Activated naive CD4-positive, alpha-beta T cell (primary cell): Measurements from ENCODE around the gene TRMT61B.
A peak's percentile ranks its signal among the peaks of the same experiment; 100 is the strongest.

Experiments
- DNase-seq, 4 experiments: peaks; one replicate each; lab custom pipeline; 2025; lab: John Stamatoyannopoulos, UW

Gene TRMT61B

DNA sequence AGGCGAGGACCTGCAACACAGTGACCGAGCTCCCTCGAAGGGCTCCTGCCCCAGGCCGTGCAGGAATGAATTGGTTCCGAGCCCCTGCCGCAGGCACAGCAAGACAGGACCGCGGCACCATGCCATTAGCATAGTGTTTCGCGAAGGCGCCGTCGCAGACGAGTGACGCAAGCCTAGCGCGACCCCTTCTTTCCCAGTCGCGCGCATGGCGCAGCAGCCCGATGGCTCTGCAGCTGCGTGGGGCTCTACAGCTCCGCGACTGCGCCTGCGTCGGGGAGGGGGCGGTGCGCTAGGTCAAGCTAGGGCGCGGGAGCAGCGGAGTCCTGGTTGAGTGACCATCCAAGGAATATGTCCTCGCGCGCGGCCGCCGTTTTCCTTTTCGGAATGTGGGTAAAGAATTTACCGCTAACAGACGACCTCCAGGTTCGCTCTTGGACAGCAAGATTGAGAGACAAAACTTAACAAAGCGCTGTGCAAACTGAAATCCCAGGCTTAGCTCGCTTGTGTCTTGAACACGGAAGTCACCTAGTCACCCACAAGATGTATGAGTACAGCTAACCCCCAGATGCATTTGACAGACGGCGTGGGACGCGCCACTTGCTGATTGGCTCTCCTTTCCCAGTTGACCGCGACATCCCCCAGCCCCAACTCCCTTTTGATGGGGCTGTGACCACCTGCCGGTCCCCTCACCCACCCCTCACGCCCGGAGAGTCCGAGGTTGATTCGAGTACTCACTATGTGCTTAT is at the start of gene TRMT61B:
TSS of gene TRMT61B (minus strand) at position 164 of the 746 bp plus-strand sequence. CDS start at position 132, 32 bp downstream.
- DNase-seq: peak; percentile 89 to 96 (median 94)

GRCh38 chr2:28915939-28916338 is 45.8 kb upstream of the TRMT61B start:
- no peak for DNase-seq

DNA sequence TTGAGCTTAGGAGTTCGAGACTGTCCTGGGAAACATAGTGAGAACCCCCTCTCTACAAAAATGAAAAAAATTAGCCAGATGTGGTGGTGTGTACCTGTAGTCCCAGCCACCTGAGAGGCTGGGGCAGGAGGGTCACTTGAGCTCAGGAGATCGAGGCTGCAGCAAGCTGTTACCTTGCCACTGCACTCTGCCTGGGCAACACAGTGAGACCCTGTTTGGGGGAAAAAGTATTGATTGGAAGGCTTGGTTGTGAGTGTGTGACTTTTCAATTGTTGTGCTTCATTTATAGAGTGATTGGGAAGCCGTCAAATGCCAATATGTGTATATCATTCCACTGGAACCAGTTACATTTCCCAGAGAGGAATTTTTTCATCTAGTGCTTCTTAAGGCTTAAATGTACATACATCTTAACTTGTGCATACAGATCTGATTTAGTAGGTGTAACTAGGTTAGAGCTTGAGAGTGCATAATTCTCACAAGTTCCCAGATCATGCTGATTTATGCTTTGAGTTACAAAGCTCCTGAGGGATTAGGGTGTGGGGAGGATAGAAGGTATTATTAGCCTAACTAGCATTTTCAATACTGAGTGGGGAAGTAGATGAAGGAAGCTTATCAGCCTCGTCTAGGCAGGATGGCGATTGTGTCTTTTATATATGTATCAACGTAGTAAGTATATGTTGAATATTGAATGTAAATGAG is 39.7 kb upstream of the TRMT61B start:
- no peak for DNase-seq

- DNase-seq: no peak
Observed at GRCh38 chr2:28908172-28908571, 38.1 kb upstream of the TRMT61B start.

- DNase-seq: no peak
Observed at GRCh38 chr2:28906821-28907220, 36.7 kb upstream of the TRMT61B start.

GRCh38 chr2:28906376-28906775 is 36.3 kb upstream of the TRMT61B start:
- no peak for DNase-seq

DNA sequence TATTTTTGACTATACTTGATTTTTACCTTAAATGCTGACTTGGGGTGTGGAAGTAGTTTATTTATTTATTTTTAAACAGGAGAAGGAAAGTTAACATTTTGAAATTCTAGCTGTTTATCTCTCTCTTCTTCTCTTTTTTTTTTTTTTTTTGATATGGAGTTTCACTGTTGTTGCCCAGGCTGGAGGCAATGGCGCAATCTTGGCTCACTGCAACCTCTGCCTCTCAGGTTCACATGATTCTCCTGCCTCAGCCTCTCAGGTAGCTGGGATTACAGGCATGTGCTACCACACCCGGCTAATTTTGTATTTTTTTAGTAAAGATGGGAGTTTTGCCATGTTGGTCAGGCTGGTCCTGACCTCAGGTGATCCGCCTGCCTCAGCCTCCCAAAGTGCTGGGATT is 35.4 kb upstream of the TRMT61B start:
- DNase-seq: no peak

GRCh38 chr2:28904802-28905457 is 34.8 kb upstream of the TRMT61B start:
- DNase-seq: no peak

DNA sequence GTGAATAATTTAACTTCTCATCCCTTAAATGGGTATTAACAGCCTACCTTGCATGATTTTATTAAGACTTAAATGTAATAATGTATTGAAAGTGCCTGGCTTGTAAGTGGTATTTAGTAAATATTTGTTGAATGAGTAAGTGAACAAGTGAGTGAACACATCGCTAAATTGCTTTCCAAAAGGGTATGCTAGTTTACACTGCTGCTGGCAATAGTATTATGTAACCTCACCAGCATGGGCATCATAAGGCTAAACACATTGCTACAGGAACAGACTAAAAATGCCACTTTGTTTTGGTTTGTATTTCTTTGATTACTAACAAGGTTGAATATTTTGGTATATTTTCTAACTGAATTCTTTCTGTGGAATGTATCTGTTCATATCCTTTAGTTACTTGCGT is 34.2 kb upstream of the TRMT61B start:
- no peak for DNase-seq

DNA sequence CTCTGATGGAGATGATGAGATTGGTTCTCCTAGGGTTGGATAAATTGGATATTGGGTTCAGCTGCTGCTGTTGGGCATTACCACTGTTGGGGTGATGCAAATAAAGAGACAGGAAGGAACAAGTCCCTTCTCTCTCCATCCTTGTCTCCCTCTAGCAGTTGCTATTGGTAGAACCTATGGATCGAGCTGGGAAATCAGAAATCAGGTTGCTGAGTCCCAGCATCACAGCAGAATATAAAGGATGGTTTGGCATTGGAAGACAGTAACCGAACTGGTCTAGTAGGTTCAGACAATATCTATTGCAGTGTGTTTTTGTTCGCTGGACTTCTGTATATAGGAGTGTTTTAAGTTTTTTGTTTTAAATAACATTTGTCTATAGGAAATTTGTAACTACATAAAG is 32.5 kb upstream of the TRMT61B start:
- DNase-seq: no peak

DNA sequence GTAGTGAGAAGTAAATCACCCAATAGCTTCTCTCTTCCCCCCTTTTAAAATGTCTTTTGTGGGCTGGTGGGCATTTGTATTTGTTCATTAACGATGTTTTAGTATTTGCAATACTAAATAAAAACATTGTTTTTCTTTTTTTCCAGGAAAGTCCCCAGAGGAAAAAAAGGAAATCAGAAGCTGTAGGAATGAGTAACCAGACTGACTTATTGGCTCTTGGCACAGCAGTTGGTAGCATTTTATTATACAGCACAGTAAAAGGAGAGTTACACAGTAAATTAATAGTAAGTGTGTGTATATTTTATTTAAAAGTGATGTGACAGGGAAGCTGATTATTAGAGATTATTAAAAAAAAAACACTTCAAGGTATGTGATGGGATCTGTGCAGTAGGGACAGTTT is 31.7 kb upstream of the TRMT61B start:
- DNase-seq: no peak

GRCh38 chr2:28901202-28901601 is 31.1 kb upstream of the TRMT61B start:
- DNase-seq: no peak

- no peak for DNase-seq
Observed at GRCh38 chr2:28898048-28898447, 27.9 kb upstream of the TRMT61B start.

DNA sequence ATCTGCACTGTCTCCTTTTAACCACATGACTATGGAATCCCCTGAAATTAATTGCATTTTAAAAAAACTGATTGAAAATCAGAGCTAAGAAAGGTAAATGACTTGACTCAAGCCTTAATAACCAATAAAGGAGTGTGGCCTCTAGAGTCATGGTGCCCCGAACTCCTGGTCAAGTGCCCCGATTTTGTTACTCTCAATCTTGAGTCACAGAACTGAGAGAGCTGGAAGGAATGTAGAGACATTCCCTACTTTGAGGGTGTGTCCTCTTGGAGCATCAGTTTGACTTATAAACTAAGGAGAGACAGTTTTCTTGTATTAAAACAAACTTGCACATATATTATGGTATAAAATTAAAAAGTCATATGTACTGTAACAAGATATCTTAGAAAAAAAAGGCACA is 26.8 kb upstream of the TRMT61B start:
- DNase-seq: no peak

DNA sequence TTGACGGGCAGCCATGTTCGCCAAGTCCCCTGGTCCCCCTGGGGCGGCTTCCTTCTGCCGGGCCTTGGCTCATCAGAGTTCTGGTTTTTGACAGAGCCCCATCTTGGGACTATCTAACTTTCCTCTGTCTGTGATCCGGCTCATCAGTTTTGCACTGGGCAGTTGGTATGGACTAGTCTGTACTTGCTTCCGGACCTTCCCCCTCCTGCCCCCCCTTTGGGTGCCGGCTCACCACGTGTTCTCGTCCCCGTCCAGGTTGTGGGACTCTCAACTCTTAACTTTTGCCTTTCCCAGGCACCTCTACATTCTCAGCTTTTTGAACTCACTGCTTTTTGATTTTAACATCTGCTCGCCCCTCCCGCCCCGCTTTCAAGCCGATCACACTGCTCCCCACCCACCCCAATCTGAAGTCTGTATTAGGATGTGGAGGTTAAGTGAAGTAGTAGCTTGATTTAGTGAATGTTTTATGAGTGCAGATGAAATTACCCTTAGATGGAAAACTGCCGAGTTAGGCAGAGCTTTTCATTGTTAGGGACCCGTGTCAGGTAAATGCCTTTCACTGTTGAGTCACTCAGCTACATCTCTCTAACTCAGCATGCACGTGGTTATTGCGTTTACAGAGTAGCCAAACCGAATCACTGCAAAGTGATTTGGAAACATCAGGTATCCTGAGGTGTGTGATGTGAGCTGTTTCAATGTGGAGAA is 25.2 kb upstream of the TRMT61B start:
- peak in 2 of 4 experiments; percentile 12 to 14 for DNase-seq

DNA sequence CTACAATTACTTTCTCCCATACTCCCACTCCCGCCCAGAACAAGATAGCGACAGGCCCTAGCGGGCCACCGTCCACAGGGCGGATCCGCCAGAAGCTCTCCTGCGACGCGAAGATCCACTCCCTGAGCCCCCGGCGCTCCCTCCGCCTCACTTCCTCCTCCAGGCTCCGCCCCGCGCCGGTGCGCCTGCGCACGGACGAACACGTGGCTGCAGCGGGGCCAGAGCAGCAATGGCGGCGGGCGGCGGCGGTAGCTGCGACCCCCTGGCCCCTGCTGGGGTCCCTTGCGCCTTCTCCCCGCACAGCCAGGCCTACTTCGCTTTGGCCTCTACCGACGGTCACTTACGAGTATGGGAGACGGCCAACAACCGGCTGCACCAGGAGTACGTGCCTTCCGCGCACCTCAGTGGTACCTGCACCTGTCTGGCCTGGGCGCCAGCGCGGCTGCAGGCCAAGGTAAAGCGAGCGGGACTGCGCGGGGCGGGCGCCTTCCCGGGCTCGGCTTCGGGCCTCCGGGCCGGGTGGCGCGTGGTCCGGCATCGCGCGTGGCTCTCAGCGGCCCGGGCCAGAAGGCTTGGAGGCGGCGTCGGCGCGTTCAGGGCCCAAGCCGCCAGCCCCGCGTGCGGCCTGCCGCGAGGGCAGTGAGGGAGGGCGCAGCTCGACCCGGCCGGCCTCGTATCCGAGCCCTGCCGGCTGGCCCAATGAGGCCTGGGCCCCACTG is 24.5 kb upstream of the TRMT61B start, which contains the start of gene WDR43:
TSS of gene WDR43 (plus strand) at position 198 of the 719 bp plus-strand sequence. CDS start at position 230, 32 bp downstream.
- peak; percentile 90 to 97 (median 92) for DNase-seq

DNA sequence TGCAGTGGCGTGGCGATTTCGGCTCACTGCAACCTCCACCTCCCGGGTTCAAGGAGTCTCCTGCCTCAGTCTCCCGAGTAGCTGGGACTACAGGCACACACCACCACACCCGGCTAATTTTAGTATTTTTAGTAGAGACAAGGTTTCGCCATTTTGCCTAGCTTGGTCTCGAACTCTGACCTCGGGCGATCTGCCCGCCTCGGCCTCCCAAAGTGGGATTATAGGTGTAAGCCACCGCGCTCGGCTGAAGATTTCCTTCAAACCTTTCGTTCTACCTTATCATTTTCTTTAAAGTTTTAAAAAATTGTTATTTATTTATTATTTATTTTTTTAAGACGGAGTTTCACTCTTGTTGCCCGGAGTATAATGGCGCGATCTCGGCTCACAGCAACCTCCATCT is 23.4 kb upstream of the TRMT61B start:
- DNase-seq: no peak

DNA sequence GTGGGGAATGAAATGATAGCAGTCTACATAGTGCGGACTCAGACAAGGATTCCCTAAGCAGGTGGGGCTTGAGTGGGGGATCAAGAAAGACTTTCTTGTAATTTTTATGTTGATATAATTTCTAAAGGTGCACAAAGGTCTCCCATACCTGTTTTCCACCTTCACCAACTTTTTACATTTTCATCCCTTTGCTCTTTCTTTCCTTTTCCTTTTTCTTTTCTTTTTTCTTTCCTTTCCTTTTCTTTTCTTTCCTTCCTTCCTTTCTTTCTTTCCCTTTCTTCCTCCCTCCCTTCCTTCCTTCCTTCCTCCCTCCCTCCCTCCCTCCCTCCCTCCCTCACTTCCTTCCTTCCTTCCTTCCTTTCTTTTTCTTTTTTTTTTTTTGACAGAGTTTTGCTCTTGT is 10.1 kb upstream of the TRMT61B start:
- no peak for DNase-seq

DNA sequence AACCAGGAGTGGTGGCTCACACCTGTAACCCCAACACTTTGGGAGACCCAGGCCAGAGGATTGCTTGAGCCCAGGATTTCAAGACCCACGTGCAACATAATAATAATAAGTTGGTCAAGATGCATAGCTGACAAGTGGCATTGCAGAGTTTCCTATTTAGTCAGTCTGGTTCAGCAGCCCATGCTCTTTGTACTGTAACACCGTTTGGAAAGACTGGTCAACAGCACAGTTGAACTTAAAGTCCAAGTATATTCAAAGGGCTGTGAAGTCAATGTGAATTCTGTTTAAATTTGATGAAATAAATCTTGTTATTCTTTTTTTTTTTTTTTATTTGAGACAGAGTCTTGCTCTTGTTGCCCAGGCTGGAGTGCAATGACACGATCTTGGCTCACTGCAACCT is 1.5 kb upstream of the TRMT61B start:
- no peak for DNase-seq

GRCh38 chr2:28869494-28870145 is 489 bp downstream of the TRMT61B start:
- DNase-seq: peak in 1 of 4 experiments; percentile 19

- no peak for DNase-seq
Observed at GRCh38 chr2:28868611-28869010, 1.5 kb downstream of the TRMT61B start.
